Middle frontal gyrus (tissue), 1 donor: Measurements from ENCODE around the gene CTNNA2.

ENCODE experiments used
- DNase-seq: peaks from one replicate; pipeline ENCODE4 v3.0.0-alpha.2; 2015; ENCODE audit warnings: low spot score; ENCODE audit errors: extremely low spot score

The CTNNA2 gene

DNA sequence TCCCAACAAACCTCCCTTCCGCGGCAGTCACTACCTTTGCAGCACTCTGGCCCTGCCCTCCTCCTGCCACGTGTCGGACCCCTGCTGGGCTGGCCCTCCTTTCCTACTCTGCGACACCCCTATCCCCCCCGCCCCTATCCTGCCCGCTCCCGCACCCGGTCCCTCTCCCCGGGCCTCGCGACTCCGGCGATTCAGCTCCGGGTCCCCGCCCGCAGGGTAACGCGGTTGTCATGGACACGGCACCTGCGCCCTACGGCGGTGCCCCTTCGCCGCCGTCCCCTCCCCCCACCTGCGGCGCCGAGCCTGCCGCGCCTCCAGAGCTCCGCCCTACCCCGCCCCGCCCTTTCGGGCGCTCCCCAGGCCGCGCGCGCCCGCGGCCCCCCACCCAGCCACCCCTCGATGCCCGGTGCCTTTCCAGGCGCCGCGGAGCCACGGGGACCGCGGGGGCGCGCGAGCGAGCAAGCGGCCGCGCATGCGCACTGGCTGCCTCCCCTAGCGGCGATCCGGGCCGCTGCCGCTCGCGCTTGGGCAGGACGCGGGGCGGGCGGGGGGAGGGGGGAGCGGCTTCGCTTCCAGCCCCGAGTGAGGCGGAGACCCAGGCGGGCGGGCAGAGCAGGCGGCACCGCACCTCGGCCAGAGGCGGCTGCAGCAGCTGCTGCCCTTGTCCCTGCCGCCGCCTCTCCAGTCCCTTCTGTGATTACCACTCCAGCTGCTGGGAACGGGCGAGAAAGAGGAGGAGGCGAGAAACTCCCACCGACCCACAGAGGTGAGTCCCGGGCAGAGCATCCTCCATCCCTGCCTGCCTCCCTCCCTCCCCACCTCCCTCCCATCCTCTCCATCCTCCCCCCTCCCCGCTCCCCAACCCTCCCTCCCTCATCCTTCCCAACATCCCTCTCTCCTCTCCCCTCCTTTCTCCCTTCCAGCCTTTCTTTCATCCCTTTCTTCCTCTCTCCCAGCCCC lies at the start of gene CTNNA2:
Gene CTNNA2, plus strand, starts transcription at position 610 of the 960 bp plus-strand sequence.
- DNase-seq, result peak; percentile 73

DNA sequence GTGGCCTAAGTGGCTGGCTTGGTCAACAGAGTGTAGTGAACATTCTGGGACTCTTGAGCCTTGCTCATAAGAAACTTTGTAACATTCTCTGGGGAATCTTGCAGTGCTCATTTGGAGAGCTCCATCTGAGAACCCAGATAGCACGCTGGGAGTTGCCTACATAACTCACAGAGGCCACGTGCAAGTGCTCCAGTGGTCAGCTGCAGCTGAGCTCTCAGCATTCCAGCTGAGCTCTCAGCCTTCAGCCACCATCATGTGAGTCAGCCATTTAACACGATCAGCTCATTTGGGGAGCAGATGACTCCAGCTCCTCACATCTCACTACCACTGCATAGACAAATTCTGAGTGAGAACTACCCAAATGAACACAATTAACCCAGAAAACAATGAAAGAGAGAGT lies 25.5 kb upstream of the CTNNA2 start:
- DNase-seq, result no peak

DNA sequence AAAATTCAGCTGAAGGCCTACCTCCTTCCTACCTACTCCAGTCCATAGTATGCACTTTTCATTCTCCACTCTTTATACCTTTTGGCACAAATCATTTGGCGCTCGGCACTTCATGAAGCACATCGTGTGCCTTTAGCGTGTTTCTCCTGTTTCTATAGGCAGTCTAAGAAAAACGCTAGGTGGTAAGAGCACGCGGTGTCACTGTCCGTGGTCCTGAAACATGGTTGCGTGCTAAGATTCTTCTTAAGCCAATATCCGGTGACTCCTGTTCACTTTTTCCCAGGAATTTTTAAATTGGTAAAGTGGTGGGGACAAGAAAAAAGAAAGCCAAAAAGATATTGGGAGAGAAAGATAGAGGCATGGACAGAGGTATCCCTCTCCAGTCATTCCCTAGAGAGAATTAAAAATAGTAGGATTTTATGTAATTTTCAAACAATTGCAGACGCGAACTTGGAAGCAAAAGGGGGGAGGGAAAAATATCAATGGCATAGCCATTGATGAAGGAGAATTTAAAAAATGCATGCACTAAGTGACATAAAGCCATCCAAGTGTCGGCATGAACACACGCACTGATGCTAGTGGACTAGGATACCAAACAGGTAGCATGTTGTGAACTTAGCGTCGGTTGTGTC lies 1.4 kb upstream of the CTNNA2 start:
- no peak for DNase-seq

DNA sequence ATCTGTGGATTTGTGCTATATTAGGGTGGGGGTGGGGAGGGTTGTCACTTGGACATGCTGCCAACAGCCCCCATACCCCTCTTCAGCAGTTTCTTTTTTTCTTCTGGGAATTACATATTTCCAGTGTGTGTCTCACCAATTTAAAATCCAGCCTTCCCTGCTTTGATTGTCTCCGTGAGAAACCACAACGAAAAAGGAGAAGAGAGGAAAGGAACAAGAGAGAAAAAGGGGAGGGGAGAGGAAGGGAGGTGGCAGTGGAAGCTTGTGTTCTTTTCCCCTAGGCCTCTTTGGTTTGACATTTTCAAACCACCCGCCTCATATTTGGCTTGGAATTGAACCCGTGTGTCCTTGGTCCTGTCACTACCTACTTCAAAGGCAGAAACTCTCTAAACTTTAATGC lies 860 bp downstream of the CTNNA2 start:
- no peak for DNase-seq

DNA sequence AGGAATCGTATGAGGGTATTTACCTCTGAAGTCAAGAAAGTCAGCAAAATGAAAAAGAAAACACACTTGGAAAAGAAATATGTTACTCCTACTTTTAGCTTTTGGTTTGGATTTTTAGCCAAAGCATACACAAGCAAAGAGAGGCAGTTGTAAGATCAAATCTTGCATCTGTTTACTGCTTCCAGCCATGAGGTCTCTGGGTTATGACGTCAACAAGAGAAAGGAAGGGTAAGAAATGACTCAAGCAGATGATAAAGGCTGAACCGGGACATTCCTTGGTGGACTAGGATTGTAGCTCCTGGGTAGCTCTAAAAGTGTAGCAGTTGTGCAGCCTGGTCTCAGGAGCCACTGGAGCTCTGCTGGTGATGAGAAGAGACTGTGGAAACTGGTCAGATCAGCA lies 16.8 kb downstream of the CTNNA2 start:
- no peak for DNase-seq

DNA sequence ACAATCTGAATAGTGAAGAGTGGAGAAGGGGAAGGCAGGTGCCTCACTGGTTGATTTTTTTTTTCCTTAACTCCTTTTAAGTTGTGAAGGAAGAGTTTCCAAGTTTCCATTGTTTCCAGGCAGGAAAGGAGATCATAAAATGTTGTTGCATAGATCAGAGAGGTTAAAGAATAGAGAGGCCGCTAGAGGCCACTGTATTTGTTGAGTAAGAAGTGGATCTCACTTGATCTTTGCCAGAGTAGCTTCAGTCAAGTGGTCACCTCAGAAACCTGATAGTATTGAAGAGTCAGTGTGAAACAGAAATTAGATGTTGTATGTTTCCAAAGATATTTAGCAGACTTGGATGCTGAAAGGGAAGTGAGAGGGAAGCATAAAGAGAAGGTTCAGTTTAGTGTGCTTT lies 17.6 kb downstream of the CTNNA2 start:
- DNase-seq, result no peak

DNA sequence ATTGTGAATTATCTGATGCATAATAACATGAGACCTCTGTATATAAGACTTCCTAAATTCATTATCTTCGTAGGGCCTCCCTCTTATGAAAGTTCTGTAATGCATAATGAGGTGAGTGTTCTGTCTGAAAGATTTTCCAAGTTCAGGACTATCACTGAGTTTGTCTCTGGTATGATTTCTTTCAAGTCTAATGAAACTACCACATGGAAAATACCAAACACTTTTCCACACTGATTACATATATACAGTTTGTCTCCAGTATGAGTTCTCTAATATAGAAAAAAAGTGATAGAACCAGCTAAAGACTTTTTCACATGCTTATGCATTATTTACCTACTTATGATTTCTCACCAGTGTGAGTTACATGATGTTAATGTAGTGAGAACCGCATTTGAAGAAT lies 34.7 kb downstream of the CTNNA2 start:
- no peak for DNase-seq

DNA sequence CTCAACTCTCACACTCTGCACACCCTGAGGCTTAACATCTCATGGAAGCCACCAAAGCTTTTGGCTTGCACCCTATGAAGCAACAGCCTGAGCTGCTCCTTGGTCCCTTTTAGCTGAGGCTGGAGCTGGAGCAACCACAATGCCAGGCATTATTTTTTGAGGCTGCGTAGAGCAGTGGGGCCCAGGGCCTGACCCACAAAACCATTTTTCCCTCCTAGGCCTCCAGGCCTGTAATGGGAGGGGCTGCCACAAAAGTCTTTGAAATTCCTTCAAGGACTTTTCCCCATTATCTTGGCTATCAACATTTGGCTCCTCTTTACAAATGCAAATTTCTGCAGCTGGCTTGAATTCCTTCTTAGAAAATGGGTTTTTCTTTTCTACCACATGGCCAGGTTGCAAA lies 39.8 kb downstream of the CTNNA2 start:
- DNase-seq, result no peak

DNA sequence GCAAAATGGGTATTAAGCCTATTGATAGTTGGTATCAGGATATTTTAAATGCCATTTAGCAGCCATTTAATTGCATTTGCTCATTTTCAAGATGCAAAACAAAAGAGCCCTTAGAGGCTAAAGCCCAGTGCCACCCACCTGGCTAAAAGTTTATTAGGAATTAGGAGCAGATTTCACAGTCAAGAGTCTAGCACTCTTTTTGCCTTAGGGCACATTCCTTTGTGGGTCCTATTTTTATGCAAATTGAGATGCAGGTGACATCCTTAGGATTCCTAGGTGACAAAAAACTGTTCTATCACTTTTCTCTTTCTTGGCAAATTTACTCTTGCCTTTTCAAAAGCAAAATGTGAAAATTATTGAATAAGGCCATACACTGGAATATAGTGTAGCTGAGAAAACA lies 42.0 kb downstream of the CTNNA2 start:
- no peak for DNase-seq

DNA sequence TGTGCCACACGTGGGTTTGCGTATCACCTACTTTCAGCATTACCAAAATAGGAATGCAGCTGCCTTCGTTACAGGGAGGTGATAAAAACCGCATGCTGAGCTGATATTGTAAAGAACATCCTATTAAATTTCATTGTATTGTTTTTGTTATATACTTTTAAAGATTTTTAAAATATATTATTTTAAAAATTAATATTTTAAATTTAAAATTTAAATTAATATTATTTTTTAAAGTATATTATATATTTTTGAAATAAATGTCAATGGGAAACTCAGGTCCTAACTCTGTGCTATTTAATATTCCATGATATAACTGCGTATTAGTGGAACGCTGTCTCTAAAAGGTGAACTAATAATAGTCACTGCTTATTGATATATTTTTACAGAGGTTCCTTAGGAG lies 51.2 kb downstream of the CTNNA2 start:
- DNase-seq, result no peak

DNA sequence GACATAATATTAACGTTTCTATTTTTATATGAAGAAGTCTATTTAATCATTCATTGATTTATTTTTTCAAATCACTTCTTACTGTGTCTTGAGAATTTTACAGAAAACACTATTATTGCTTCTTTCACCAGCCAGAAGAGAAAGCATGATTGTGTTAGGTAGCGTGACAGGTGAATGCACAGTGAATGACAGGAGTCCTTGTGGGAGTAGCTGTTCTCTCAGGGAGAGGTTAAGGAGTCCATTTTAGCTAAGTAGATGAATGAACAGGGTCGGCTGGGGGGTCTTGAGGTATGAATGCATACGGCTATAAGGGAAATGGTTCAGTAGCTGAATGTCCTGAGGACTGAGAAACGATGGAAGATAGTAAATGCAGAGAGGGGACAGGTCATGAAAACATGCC lies 56.2 kb downstream of the CTNNA2 start:
- DNase-seq, result no peak

DNA sequence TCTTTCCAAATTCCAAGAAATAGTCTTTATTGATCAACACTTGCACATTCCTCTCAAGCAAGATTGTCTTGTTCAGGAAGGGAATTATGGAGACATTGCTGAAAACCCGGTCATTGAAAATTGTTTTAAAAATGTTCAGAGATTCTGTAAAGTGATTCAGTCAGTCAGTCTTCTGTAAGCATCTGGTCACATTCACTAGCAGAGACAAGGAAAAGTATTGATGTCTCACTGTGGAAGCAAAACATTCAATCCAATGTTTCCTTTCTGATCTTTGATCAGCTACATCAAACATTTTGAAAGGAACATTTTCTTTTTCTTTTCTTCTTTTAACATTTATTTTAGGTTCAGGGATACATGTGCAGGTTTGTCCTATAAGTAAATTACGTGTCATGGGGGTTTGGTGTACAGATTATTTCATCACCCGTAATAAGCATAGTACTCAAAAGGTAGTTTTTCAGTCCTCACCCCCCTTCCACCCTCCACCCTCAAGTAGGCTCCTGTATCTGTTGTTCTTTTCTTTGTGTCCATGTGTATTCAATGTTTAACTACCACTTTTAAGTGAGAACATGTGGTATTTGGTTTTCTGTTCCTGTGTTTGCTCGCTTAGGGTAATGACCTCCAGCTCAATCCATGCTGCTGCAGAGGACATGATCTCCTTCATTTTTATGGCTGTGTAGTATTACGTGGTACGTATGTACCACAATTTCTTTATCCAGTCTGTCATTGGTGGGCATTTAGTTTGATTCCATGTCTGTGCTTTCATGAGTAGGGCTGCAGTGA lies 61.2 kb downstream of the CTNNA2 start:
- DNase-seq, result no peak

DNA sequence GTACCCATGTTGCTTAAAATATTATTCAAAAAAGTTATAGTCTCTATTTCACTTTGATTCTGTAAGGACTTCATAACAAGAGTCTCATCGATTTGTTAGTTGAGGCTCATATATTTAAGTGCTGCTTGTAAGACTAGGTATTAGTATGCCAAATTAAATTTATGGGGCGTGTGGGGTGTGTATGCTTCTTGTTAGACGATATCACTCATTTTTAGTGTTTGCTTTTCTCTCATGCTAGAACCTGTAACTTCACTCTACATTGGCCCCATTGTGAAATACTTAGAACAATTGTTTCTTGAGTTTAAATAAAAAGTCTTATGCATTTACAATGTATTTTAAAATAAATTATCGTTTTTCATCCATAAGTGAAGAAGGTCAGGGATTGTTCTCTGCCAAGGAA lies 63.6 kb downstream of the CTNNA2 start:
- no peak for DNase-seq

DNA sequence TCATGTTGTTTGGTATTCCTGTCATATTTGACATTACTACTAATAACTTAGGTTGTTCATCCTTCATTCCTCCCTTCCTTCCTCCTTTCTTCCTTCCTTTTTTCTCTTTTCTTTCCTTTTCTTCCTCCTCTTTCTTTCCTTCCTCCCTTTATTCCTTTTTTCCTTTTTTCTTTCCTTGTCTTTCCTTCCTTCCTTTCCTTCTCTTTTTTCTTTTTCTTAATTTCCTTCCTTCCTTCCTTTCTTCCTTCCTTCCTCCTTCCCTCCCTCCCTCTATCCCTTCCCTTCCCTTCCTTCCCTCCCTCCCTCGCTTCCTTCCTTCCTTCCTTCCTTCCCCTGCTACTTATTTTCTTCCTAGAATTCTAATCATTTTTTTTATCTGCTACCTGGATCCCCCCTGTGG lies 66.1 kb downstream of the CTNNA2 start:
- DNase-seq, result no peak

DNA sequence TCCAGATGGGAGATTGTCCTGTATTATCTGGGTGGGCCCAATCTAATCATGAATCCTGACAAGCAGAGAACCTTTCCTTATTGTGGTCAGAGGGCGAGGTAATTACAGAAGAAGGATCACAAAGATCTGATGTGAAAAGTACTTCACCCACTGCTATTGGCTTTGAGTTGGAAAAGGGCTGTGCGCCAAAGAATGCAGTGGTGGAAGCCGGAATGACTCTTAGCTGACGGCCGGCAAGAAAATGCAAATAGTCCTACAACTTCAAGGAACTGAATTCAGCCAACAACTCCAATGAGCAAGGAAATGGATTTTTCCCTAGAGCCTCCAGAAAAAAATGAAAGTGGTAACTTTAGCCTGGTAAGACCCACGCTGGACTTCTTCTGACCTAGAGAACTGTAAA lies 67.3 kb downstream of the CTNNA2 start:
- DNase-seq, result no peak

DNA sequence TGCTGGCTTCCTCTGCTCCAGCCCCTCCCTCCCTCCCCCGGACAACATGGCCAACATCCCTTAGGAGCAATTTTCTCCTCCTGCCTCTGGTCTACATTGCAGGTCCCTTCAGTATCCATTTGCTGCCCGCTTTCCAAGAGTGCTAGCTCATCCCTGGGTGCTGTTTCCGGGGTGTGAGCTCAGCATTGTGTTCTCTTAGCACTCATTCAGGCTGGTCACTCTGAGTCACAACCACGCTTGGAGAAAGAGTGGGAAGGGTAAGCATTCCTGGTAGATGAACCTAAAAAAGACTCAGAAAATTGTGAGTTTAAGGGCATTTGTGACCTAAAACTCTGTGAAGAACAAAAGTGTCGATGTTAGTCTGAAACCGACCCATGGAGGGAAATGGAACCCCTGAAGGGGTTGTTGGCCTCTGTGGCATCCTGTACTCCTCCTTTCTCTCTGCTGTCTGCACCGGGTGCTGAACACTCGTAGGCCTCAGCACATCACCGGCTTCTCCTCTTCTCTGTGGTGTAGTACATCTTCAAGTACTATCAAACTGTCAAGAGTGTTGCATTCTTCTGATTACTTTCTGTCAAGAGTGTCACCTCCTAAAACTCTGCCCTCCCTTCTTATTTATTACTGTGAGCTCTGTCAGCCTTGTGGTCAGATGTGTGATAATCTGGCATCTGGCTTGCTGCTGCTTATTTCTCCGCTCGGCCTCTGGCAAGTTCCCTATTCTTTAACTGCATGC lies 73.0 kb downstream of the CTNNA2 start:
- DNase-seq, result no peak

DNA sequence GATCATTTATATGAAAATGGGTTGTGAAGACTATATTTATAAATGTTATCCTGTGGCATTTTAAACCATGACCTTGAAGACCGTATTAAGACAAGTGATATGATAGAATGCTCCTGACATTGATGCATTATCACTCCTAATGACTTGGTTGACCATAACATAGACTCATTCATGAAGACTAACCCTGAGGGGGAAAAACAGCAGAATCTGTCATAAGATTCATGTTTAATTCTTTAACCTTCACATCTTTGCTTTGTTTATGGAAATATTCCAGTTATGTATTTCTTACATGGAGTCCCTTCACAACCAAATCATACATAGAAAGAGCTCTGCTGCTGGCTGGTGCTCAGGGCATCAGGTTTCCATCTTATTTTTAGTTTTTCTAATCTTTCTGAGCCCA lies 78.4 kb downstream of the CTNNA2 start:
- no peak for DNase-seq

DNA sequence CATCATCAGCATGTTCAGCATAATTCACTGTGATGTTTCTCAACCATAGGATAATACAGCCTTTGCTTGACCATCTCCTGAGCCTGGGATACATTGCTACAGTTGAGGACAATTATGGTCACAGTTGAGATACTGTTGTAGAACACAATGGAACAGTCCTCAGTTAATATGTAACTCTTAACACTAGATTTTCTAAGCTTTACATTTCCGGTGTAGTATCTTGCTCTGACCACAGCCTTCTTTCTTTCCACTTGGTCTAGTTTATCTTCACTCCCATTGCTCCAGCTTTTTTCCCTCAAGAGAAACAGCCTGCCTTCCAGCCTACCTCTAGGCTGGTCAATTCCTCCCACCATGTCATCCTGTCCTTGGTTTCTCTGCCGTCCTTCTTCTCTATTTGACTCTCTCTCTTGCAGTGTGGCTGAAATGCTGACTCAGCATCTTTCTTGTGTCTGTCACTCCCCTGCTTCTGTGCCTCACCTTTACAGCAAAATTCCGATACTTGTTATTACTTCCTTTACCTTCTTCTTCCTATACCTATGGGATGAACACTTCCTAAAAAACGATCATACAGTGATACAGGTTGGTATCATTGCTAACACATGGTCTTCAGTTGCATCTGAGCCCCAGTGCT lies 80.5 kb downstream of the CTNNA2 start:
- DNase-seq, result no peak

DNA sequence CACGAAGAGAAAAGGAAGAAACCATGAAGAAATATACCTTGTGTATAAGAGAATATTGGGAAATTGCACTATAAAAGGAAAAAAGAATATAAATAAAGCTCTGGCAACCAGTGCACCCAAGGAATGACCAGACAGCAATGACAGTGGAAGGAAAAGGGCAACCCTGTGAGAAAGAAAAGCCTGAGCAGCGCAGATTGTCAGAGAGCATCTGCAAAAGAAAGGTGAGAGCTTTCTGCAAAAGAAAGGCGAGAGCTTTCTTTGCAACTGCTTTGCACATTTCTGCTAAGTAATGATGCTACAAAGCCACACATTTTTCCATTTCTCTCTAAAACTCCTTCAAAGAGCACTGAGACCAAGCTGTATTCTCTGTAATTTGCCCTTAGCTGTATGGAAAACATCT lies 83.6 kb downstream of the CTNNA2 start:
- DNase-seq, result no peak

DNA sequence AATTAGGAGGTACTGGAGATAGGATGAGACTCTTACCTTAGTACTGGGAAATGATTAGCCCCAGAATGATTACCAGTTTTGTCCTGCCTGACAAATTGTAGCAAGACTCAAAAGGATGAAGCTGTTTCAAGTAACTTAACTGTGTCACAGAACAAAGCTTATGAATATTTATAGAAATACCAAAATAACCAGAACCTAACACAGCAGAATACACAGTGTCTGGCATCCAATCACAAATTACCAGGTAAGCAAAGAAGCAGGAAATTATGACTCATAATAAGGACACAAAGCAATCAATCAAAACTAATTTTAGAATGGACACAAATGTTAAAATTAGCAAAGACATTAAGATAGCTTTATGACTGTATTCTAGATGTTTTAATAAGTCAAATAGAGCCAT lies 91.9 kb downstream of the CTNNA2 start:
- no peak for DNase-seq

DNA sequence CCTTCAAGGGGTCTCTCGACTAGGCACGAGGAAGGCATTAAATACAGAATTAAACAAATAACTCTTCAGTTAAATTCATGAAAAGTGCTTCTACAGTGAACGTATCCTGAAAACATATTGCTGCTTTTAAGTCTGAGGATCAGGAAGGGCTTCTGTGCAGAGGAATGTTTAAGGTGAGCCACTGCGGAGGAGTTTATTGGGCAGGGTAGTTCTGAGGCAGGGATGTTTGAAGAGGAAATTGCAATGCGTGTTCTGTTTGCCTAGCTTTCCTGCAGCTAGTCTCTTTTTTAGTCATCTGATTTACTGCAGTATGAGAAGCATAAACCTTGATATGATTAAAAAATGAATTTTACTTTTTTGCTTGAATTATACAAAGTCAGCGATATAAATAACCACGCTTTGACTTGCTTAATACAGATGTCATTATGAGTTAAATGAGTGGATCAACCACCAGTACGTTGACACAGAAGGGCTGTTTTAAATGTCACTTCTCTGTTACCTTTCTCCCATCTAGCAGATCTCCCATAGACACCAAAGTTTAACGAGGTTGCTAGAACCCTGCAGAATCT lies 98.7 kb downstream of the CTNNA2 start:
- no peak for DNase-seq
